HG03280 (cell line): ENCODE measurements around the gene TRAPPC3L.
A peak's percentile ranks its signal among the peaks of the same experiment; 100 is the strongest.
"Not testable (repeated sequence)": the region's sequence is repeated elsewhere in the genome, so short reads cannot be mapped to it uniquely, and the experiment has no call there.

Source experiments
- ATAC-seq: cut with Tn5 transposase; IDR thresholded peaks from one replicate; pipeline ENCODE4 v1.9.1; 2021; ENCODE audit warnings: mild to moderate bottlenecking, moderate library complexity; ENCODE audit not compliant: unreplicated experiment

The TRAPPC3L gene

DNA sequence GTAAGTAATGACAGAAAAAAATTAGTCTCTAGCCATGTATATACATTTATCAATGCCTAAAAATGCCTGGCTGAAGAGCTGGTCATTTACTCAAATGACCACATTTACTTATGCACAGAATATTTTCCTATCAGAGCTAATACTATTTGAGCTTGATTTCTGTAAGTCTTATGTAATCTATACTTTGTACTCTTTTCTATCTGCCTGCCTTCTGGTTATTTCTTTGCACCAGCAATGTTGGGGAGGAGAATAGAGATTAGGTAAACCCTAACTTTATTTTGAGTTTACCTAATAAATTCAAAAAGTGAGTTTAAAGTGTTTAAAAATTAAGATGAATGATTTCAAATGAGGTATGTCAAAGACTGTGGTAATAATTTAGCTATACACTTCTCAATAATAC lies 30.3 kb downstream of the TRAPPC3L start:
- ATAC-seq: no peak

DNA sequence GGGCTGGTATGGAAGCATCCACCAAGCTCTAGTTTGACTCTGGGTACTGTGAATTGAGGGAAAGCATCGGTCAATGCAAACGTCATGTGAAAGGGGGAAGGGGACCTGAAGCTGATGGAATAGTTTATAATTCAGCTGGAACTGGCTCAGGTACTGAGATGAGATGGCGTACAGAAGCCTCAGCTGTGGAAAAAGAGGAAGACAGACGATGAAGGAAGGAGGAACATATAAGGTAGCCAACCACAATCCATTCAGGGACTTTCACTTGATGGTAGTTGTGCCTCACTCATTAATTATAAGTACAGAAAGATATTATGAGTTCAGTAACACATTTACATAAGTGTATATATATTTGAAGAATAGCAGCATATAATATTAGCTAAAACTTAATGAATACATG lies 31.4 kb downstream of the TRAPPC3L start:
- no peak for ATAC-seq

- ATAC-seq: no peak
These were observed 32.1 kb downstream of the TRAPPC3L start for GRCh38 chr6:116513224-116513875.

DNA sequence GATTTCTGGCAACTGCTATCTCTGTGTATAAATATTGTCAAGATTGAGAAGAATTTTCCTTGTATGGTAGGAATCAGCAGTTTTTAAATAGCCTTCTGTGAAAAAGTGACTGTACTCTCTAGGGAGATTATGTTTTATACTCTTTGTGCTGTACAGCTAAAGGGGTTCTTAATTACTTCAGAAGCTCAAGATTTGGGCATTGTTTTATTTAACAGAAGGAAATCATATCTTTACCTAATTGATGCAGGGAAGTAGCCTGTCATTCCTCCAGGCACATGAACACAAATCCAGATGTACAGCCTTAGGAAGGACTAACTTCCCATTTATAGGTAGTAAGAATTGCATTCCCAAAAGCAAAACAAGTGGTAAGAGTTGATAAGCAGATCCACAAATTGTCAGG lies 32.8 kb downstream of the TRAPPC3L start:
- no peak for ATAC-seq

- ATAC-seq: peak; percentile 68
These were observed 33.3 kb downstream of the TRAPPC3L start for GRCh38 chr6:116512111-116512559.

GRCh38 chr6:116511424-116512110 lies 33.9 kb downstream of the TRAPPC3L start, which contains the start of gene CALHM5:
CALHM5 (plus strand) TSS chr6:116511639; CDS start chr6:116511697, 58 bp downstream.
- ATAC-seq: no peak

DNA sequence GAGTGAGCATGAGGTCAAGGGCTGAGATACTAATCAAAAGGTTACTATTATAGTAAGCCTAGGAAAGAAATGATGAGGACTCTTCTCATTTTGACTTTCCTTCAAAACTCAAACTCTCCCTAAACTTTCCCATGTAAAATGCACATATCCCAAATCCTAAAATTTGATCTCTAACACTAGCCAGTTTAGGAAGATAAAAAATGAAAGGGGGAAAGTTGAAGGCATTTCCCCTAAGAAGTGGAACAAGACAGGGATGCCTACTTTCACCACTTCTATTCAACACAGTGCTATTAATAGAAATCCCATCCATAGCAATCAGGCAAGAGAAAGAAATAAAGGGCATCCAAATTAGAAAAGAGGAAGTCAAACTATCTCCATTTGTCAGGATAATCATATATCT lies 37.0 kb downstream of the TRAPPC3L start:
- no peak for ATAC-seq

DNA sequence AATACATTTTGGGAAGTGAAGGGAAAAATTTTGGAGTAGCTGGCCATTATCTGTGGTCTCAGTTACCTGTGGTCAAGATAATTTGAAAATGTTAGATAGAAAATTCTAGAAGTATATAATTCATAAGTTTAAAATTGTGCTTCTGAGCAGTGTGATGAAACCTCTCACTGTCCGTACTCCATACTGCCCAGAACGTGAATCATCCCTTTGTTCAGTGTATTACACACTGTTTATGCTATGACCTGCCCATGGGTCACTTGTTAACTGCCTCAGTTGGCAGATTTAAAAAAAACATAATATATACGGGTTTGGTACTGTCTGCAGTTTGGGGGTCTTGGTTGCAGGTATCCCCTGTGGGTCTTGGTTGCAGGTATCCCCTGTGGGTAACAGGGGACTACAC lies 38.2 kb downstream of the TRAPPC3L start:
- no peak for ATAC-seq

DNA sequence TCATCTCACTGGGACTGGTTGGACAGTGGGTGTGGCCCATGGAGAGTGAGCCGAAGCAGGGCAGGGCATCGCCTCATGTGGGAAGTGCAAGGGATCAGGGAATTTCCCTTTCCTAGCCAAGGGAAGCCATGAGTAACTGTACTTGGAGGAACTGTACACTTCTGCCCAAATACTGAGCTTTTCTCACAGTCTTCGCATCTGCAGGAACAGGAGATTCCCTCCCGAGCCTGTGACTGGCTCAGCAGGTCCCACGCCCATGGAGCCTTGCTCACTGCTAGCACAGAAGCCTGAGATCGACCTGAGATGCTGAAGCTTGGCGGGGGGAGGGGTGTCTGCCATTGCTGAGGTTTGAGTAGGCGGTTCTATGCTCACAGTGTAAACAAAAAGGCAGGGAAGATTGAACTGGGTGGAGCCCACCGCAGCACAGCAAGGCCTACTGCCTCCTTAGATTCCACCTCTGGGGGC lies 44.5 kb downstream of the TRAPPC3L start:
- no peak for ATAC-seq

DNA sequence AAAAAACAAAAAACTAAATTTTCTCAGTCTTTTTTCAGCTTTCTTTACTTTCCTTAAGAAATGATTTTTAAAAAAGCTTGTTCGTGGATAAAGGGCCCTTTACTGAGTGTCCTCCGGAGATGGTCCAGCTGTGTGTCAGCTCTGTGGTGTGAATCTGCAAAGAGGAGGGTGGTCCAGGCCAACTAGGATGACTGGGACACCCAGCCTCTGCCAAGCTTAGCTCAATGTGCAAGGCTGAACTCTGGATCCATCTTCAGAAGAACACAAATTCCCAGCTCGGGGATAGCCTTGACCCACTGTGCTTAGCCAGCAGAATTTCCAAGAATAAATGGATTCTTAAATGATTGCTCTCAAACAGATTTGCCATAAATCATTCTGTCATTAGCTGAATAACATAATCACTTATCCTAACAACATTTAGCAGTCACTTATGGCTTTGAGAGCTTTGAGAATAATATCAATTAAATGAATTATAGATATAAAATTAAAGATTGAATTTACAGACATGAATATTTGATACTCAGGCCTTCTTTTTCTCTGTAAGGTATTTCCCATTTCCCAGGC lies 48.3 kb downstream of the TRAPPC3L start:
- no peak for ATAC-seq

DNA sequence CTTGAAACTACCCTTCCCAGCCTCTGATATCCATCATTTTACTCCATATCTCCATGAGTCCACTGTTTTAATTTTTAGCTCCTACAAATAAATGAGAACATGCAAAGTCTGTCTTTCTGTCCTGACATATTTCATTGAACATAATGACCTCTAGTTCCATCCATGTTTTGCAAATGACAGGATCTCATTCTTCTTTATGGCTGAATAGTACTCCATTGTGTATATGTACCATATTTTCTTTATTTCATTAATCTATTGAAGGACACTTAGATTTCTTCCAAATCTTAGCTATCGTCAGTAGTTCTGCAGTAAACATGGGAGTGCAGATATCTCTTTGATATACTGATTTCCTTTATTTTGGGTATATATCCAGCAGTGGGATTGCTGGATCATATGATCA lies 50.3 kb downstream of the TRAPPC3L start:
- not testable (repeated sequence) for ATAC-seq

DNA sequence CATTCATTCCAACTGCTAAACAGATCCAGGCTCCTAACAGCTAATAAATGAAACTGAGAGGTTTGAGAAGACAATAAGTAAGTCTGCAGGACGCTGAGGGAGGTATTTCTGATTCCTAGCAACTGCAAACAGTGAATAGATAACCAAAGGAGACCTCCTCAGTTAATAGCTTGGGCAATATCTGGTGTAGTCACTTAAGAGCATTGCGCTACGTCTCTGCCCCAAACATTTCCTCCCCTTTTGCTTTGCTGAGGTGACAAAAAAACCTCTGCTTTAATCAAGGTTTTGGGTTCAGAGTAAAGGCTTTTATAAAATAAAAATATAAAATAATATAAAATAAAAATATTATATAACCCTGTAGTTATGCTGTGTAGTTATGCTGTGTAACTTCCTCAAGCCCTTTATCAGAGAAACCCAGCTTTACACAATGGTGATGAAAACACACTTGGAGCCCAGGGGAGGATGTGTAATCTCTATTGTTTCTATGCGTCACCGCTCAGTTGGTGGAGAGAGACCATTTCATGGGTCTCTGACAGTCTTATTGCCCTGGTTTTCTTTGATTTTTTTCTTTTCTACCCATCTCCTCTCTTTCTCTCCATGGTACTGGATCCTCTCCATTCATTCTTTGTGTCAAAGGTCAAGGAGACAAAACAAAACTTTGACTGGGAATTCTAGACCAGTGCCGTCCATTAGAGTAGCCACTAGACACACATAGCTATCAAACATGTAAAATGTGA lies 53.0 kb downstream of the TRAPPC3L start:
- ATAC-seq: no peak

GRCh38 chr6:116491610-116492330 lies 53.7 kb downstream of the TRAPPC3L start:
- ATAC-seq: no peak

DNA sequence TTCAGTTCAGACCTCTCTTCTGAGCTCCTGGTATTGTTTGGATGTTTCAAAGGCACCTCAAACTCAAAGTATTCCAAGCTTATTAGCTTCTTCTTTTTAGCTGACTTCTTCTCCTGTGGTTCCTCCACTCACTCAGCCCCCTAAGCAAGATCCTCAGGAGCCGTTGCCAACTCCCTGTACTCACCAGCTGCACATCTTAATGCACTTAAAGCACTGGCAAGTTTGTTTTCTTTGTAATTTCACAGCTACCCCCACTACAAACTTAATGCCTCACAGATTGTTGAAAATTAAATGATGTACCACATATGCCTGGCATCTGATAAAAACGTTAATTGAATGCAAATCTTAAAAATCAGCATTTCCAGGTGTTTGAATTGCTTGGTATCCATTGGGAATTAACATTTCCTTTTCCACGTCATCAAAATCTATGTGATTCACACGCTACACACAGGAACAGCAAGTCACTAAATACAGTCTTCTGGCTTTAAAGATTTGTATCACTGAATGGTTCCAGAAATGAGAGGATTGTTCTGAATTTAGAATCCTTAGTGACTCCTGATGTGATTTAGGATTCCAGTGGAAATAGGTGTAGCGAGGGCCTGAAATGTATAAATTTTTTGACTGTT lies 59.8 kb downstream of the TRAPPC3L start:
- ATAC-seq: no peak

DNA sequence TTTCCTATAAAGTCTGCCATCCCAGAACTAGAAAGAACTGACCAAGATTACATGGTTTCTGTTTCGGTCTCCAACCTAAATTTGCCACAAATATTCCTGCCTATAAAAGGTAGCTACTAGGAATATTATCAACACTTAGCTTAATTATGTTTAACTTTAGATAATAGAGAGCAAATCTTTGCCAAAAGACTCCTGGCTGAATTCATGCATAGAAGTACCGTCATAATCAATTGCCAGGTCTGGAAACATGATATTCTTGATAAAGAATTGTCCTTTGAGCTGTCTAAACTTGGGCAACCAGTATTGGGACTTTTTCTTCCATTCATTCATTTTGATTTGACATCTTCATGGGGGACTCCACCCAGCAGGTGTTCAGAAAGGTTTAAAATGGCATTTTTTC lies 61.9 kb downstream of the TRAPPC3L start:
- no peak for ATAC-seq

GRCh38 chr6:116482780-116483179 lies 62.7 kb downstream of the TRAPPC3L start:
- ATAC-seq: no peak

DNA sequence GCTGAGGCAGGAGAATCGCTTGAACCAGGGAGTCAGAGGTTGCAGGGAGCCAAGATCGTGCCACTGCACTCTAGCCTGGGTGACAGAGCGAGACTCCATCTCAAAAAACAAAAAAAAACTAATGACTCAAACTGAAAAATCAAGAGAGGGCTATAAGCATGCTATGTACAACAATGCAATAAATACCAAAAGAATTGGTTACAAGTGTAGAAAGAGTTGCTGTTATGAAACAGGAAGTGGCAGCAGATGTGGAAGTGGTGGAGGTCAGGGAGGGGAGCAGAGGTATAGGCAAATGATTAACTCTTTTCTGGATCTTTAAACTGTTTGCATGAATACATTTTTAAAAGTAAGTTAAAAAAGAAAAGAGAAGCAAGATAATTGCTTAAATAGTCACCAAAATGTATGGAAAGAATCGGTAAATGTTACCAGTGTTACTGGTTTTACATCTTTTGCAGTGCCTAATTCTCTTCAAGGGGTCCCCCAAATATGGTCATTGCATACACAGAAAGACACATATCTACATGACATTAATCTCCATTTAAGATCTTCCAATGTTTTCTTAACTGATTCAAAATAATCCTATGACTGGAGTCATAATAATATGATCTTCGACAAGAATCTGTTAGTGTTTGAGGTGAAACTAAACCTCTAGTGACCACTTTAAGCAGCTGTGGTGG lies 69.3 kb downstream of the TRAPPC3L start:
- peak; percentile 100 for ATAC-seq

GRCh38 chr6:116475141-116475540 lies 70.3 kb downstream of the TRAPPC3L start:
- no peak for ATAC-seq

GRCh38 chr6:116472706-116473105 lies 72.8 kb downstream of the TRAPPC3L start:
- ATAC-seq: no peak

DNA sequence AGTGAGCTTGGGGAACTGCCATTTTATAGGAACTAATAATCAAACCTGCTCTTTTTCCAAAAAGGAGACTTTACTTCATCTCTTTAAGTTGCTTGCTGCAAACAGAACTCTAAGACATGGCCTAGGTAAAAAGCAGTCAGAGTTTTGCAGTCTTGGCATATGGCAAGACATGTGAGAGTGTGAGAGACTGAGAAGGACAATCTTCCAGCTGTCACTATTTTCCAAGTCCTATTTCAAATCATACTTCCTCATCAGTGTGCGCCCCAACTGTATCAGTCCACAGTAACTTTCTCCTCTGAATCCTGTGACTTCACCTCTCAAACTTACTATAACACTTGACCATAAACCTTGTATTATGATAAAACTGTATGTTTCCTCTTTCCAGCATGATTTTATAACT lies 74.0 kb downstream of the TRAPPC3L start:
- ATAC-seq: no peak
